Right renal pelvis (tissue), 4 donors: Measurements from ENCODE around the gene ESYT3. TPM values are rescaled to one million over a fixed set of nuclear protein-coding genes. Genes with fewer than 3 reads are reported as not detected.
"Not testable (repeated sequence)": the region's sequence is repeated elsewhere in the genome, so short reads cannot be mapped to it uniquely, and the experiment has no call there.

ENCODE experiments used
- DNase-seq, 4 donors: peaks; one replicate each; pipeline ENCODE4 v3.0.0-alpha.2; 2013; ENCODE audit warnings: low read depth in 4 of 4, low spot score in 3 of 4, missing footprints in 1 of 4
- polyA plus RNA-seq, 4 donors: library from polyadenylated mRNA; unstranded; fragments of 120-200 nt; gene quantifications; one replicate each; pipeline ENCODE4 v1.2.1, GENCODE V29; 2013; ENCODE audit not compliant: insufficient read length in 4 of 4

ESYT3 gene
- polyA plus RNA-seq, 4 donors, result 1.1 to 1.2 (median 1.1) TPM

DNA sequence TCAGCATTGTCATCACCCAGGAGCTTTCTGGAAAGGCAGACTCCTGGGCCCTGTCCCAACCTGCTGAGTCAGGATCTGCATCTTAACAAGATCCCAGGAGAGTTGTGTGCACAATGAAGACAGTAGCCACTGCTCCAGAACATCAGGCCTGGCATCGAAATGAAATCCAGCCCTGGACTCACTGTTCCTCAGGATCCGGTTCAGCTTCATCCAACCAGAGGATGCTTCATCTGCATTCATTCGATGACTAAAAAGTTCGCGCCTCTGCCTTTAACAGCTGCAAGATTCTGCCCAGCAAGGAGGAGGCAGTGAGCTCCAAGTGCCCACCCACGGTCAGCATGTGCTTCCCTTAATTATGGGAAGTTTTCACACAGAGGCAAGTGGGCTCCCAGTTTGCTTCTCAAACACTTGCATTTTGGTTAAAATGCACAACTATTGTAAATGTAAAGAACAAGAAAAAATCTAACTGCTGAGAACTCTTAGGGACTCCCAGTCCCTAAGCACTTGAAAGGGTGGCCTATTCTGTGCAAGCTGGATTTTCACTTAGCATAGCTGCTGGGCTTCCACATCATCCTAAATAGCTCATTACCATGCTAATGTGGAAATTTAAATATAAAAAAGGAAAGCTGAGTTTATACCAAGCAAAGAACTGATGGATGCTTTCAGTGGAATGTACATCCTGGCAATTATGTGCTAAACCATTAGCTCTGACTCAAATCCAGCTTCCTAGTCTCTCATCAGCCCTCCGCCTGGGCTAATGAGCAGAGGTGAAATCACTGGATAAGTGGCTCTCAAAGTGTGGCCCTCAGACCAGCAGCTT lies 25.5 kb upstream of the ESYT3 start:
- DNase-seq, result no peak

- no peak for DNase-seq
These were observed 21.4 kb upstream of the ESYT3 start for GRCh38 chr3:138412821-138413551.

- DNase-seq, result not testable (repeated sequence)
These were observed 18.2 kb upstream of the ESYT3 start for GRCh38 chr3:138416236-138416635.

GRCh38 chr3:138417559-138417982 lies 16.8 kb upstream of the ESYT3 start:
- DNase-seq, result peak; percentile 65 to 72 (median 68)

DNA sequence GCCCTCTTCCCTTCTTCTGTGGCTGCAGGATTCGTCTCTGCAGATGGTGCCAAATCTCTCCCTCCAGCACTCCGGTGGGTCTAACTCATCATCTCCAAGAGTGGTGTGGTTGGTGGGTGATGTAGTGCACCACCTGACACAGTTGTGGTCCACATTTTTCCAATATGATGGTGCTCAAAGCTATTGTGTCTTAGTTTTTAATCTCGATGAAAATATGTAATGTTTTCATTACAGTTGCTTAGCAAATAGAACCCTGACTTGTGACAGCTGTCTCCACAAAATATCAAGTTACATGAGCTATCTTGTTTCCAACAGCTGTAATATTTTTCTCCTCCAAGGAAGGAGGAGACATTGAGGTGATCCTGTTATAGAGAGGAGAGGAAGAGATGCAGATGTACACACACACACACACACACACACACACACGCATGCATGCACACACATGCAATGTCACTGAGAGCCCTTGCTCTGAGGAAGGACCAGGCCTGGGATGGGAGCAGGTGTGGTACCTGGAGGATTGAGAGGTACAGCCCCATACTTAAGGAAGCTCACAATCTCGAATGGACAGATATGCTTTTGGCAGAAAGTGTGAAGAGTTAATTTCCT lies 15.7 kb upstream of the ESYT3 start:
- no peak for DNase-seq

DNA sequence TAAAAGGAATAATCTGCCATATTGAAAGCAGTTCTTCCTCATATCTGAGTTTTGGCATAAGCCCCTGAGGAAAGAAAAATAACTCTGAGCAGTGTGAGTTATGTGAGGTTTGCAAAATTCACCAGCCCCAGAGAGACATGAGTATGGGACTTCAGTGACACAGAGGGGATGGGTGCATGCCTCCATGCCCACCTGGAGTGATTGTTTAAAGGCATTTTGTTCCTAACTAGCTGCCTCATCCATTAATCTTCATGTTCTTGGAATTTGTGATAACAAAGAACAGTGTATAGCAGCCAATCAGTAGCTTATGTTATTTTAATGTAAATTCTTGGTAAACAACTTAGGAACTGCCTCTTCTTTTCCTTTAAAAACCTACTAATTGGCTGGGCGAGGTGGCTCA lies 11.1 kb upstream of the ESYT3 start:
- no peak for DNase-seq

DNA sequence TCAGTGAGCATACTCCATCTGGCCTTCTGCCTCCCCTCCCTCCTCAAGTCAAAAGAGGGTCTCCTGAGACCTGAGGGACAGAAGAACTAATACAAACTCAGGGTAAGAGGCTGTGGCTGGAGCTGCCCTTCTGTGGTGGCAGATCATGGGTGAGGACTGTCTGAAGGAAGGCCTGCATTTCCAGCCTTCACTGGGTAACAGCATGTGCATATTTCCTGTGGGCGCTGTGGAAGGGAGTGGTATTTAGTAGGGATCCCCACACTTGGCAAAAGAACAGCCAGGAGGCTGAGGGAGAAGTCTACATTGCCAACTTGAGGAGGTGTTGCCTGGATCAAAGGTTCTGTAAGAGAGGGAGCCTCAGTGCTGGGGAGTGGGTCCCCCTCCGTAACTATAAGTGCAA lies 10.1 kb upstream of the ESYT3 start:
- DNase-seq, result no peak

GRCh38 chr3:138426211-138426610 lies 8.2 kb upstream of the ESYT3 start:
- DNase-seq, result no peak

DNA sequence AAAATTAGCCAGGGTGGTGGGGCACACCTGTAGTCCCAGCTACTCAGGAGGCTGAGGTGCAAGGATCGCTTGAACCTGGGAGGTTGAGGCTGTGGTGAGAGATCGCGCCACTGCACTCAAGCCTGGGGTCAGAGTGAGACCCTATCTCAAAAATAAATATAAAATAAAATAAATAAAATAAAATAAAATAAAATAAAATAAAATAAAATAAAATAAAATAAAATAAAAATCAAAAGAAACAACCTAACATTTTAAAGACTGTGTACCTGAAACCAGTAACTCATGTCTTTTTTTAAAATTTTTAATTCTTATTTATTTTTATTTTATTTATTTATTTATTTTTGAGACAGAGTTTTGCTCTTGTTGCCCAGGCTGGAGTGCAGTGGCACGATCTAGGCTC lies 7.7 kb upstream of the ESYT3 start:
- DNase-seq, result not testable (repeated sequence)

DNA sequence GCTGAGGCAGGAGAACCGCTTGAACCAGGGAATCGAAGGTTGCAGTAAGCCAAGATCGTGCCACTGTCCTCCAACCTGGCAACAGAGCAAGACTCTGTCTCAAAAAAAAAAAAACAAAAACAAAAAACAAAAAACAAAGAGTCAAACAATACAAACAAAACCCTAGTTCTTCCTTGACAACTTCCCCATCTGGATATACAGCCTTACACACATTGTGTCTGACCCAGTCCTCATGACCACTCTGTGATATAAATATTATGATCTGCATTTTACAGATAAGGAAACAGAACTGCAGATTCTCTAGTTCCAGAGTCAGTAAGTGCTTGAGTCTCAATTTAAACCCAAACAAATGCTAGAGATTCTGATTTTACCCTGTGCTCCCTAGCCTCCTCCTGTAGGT lies 4.8 kb upstream of the ESYT3 start:
- no peak for DNase-seq

GRCh38 chr3:138432576-138433240 lies 1.7 kb upstream of the ESYT3 start:
- DNase-seq, result no peak

- no peak for DNase-seq
These were observed 532 bp upstream of the ESYT3 start for GRCh38 chr3:138433892-138434275.

GRCh38 chr3:138434875-138435772 lies 708 bp downstream of the ESYT3 start:
- DNase-seq, result no peak

- no peak for DNase-seq
These were observed 1.4 kb downstream of the ESYT3 start for GRCh38 chr3:138435840-138436239.

DNA sequence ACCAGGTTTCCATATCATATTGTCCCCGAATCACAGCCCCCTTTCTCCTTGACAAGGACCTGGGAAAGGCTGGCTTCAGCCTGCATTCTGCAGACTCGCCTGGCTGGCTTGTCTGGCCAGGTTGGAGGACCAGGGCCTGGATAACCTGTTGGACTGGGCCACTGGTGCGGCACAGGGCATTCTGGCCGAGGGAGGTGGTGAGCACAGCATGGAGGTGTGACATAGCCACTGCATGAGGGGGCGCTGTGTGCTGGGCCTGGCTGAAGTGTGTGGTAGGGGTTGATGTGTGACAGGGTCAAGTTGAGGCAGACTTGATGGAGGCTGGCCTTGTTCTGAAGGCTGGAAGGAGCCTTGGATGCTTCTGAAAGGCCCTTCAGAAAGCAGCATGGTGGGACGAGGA lies 2.9 kb downstream of the ESYT3 start:
- DNase-seq, result no peak

DNA sequence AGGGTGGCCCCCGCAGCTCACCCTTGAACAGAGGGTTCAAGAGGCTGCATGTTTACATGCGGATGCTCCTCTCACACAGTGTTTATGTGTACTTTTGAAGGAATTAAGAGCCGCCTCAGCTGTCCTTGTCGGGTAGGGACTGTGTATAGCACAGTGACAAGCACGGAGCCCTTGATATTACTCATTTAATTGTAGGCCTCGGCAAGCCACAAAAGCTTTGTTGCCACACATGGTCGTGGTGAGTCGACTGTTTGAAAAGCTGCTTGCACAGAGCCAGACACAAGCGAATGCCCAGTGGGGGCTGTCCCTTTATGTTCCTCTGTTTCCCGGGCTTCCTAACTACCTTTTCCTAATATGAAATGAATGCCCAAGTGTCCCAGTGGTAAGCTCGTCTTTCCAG lies 4.5 kb downstream of the ESYT3 start:
- no peak for DNase-seq

GRCh38 chr3:138439646-138440045 lies 5.2 kb downstream of the ESYT3 start:
- DNase-seq, result no peak

DNA sequence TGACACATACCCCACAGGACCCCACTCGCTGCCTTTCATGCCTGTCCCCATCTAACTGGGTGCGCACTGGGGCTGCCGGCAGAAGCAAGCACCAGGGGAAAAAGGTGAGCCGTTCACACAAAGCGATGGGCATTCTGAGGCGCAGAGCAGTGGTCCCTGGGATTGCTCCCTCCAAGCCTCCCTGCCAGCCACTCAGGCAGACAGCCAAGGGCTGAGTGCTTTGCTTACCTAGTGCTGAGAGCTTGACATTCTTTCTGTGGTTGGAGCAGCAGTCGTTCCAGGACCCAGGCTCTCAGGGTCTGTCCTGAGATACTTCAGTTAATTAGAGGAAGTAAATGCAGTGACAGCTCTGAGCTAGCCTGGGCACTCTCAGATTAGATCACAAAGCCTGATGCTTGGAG lies 5.7 kb downstream of the ESYT3 start:
- no peak for DNase-seq

DNA sequence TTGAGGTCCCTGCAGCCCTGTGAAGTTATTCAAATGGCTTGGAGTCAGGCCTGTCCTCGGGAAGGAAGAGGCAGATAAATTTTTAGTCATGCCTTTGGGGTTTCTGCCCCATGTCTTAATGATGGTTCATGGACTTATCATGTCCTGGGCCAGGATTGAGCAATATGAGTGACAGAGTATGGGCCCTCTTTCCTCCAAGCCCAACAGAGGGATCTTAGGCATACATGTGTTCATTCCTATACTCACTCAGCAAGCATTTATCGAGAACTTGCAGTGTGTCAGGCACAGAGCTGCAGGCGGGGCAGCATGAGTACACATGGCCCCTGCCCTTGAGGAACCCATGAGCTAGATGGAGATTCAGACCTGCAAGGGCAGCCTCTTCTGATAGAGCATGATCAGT lies 6.2 kb downstream of the ESYT3 start:
- no peak for DNase-seq

GRCh38 chr3:138441256-138441655 lies 6.8 kb downstream of the ESYT3 start:
- DNase-seq, result no peak
